Stimulated activated CD4-positive, alpha-beta T cell treated with anti-CD3 and anti-CD28 coated beads, TNF-alpha, amount 100 ng/mL, for 1 hour (primary cell): ENCODE measurements around the gene ARF1.

Experiments used
- DNase-seq, 3 donors: peaks; one replicate each; pipeline ENCODE4 v3.0.0-alpha.2; 2020; ENCODE audit warnings: low read depth in 3 of 3, low spot score in 1 of 3

ARF1 gene

DNA sequence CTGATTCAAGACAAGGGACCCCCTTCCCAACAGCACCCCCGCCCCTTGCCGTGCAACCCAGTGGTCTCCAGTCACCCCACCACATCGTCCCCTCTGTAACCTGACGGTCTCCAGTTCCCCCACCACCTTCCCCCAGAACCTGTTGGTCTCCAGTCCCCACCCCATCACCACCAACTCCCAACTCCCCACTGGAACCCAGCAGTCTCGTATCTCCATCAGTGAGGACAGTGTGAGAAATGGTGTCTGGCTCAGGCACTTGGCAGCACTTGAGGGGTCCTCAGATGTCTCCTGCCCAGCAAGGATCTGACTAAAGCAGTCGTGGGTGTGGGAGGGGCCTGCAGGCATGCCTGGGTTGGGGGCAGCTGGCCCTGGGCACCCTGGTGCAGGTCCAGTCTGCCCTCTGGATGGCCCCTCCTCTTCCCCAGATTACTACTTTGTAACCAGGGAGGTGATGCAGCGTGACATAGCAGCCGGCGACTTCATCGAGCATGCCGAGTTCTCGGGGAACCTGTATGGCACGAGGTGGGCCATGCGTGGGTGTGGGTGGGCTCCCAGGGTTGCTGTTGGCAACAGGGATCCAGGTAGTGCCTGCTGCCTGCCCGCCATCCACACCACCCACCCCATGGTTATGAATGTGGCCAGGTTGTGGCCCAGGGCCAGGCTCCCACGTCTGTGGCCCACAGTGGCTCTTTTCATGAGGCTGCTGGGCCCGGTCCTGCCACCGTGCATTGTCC is 64.1 kb downstream of the ARF1 start:
- no peak for DNase-seq

DNA sequence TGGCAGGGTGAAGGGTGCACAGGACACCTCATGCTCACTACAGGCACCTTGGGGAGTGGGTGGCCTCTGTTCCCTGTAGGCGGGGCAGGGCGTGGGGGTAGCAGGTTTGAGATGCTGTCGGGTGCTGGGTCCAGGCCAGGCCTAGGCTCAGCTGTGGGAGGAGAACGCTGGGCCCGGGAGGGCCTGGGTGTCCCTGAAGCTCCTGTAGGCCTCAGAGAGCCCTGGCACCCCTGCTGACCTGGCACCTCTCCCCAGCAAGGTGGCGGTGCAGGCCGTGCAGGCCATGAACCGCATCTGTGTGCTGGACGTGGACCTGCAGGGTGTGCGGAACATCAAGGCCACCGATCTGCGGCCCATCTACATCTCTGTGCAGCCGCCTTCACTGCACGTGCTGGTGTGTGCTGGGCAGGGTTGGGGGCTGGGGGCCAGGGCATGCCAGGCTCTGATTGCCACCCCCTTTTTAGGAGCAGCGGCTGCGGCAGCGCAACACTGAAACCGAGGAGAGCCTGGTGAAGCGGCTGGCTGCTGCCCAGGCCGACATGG is 64.7 kb downstream of the ARF1 start:
- DNase-seq, result no peak

DNA sequence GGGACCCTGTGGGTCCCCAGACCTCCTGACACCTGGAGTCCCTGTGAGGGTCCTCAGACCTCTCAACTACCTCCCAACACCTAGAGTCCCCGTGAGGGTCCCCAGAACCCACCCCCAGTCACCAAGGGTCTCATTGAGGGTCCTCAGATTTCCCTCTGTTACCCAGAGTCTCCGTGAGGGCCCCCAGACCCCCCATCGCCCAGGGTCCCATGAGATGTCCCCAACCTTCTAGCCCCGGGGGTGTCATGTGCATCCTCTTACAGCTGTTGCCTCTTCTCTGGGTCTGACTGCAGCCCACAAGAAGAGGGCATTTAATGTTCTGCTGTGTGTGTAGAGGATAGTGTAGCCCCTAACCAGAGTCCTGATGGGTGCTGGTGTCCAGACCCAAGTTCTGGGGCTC is 65.3 kb downstream of the ARF1 start:
- no peak for DNase-seq

DNA sequence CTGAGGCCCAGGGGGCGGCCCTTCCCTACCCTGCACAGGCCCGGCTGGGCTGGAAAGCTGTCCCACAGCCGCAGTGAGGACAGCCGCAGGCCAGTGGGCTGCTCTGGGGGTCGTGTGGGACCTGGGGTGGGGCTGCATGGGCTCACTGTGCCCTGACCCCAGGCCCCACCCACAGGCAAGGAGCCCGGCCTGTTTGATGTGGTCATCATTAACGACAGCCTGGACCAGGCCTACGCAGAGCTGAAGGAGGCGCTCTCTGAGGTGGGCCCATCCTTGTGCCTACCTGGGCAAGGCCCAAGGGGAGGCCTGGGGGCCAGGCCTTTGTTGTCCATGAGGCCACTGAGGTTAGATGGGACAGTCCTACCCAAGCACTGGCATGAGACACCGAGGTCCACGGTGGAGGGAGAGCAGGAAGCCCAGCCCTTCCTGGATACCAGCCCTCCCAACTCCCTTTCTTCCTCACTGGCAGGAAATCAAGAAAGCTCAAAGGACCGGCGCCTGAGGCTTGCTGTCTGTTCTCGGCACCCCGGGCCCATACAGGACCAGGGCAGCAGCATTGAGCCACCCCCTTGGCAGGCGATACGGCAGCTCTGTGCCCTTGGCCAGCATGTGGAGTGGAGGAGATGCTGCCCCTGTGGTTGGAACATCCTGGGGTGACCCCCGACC is 65.8 kb downstream of the ARF1 start:
- DNase-seq, result no peak
